SK-N-SH (cell line): Measurements from ENCODE around the gene IDH3A. TPM values are rescaled to one million over a fixed set of nuclear protein-coding genes. Genes with fewer than 3 reads are reported as not detected.

Source experiments
- CTCF ChIA-PET: fragments of 300-600, 350-600 bp; formaldehyde crosslinking; extraction: SDS; loops from one replicate; lab custom pipeline; 2021; lab: Yijun Ruan, JAX
- POLR2A ChIA-PET: fragments of 350-600 bp; sonication (Branson Sonifier 250); formaldehyde crosslinking; extraction: SDS; loops from one replicate; lab custom pipeline; 2020; ENCODE audit warnings: antibody characterized with exemption, inconsistent platforms; lab: Yijun Ruan, JAX
- DNase-seq: peaks from one replicate; pipeline ENCODE4 v3.0.0; 2012
- H2AFZ ChIP-seq: fragments of 200-600 bp; sonication (generic); 2 replicates; pipeline ENCODE4 v1.8.1; 2016; ENCODE audit warnings: antibody characterized with exemption, mild to moderate bottlenecking, low read depth
- H3F3A ChIP-seq: fragments of 200-600 bp; sonication (generic); replicated peaks from 2 replicates; pipeline ENCODE3; 2016; ENCODE audit warnings: antibody characterized with exemption, mild to moderate bottlenecking; ENCODE audit not compliant: insufficient read depth
- H3K27ac ChIP-seq, 2 experiments: fragments of 200-500 bp in 1 of 2; fragments of 200-600 bp in 1 of 2; sonication (Bioruptor generic) in 1 of 2; sonication (generic), shearing (Covaris generic) in 1 of 2; 2 replicates each; pipeline versions ENCODE4 v1.5.1 to v1.6.1; 2014 to 2016; ENCODE audit warnings: low read depth in 2 of 2, inconsistent platforms in 1 of 2, low read length in 1 of 2, mild to moderate bottlenecking in 1 of 2, mixed read lengths in 1 of 2
- H3K27me3 ChIP-seq: fragments of 200-600 bp; sonication (generic), shearing (Covaris generic); 2 replicates; pipeline ENCODE4 v1.6.1; 2016; ENCODE audit warnings: mixed run types; ENCODE audit not compliant: insufficient read depth
- H3K36me3 ChIP-seq, 2 experiments: fragments of 200-500 bp in 1 of 2; fragments of 200-600 bp in 1 of 2; sonication (Bioruptor generic) in 1 of 2; sonication (generic) in 1 of 2; replicated peaks in 1 of 2; 2 replicates each; pipeline versions ENCODE3 to v1.5.1; 2014 to 2016; ENCODE audit warnings: low read length in 1 of 2, mild to moderate bottlenecking in 1 of 2; ENCODE audit not compliant: insufficient read depth in 2 of 2, control insufficient read depth in 1 of 2
- H3K4me1 ChIP-seq, 2 experiments: fragments of 200-500 bp in 1 of 2; fragments of 200-600 bp in 1 of 2; sonication (Bioruptor generic) in 1 of 2; sonication (generic), shearing (Covaris generic) in 1 of 2; 2 replicates each; pipeline versions ENCODE4 v1.5.1 to v1.6.1; 2014 to 2016; ENCODE audit warnings: low read depth in 1 of 2, low read length in 1 of 2, mixed run types in 1 of 2; ENCODE audit not compliant: insufficient read depth in 2 of 2, control insufficient read depth in 1 of 2
- H3K4me2 ChIP-seq: fragments of 200-600 bp; sonication (generic), shearing (Covaris generic); 2 replicates; pipeline ENCODE4 v1.6.1; 2017; ENCODE audit warnings: mixed run types
- H3K4me3 ChIP-seq, 2 experiments: fragments of 200-500 bp in 1 of 2; fragments of 200-600 bp in 1 of 2; sonication (Bioruptor generic) in 1 of 2; sonication (generic), shearing (Covaris generic) in 1 of 2; 2 replicates each; pipeline versions ENCODE4 v1.5.1 to v1.8.1; 2014 to 2016; ENCODE audit warnings: low read depth in 2 of 2, inconsistent platforms in 1 of 2, low read length in 1 of 2, mild to moderate bottlenecking in 1 of 2, mixed read lengths in 1 of 2, moderate library complexity in 1 of 2
- H3K79me2 ChIP-seq: fragments of 200-600 bp; sonication (generic); 2 replicates; pipeline ENCODE4 v1.8.1; 2017; ENCODE audit warnings: mild to moderate bottlenecking; ENCODE audit not compliant: insufficient read depth
- H3K9ac ChIP-seq: fragments of 200-600 bp; sonication (generic); 2 replicates; pipeline ENCODE4 v1.6.1; 2017; ENCODE audit warnings: mixed run types
- H3K9me2 ChIP-seq: fragments of 200-600 bp; sonication (generic); 2 replicates; pipeline ENCODE4 v1.6.1; 2017; ENCODE audit warnings: mixed run types
- H3K9me3 ChIP-seq: fragments of 200-600 bp; sonication (generic); 2 replicates; pipeline ENCODE4 v1.6.1; 2017; ENCODE audit warnings: mixed run types, mild to moderate bottlenecking, moderate library complexity
- H4K20me1 ChIP-seq: fragments of 200-600 bp; sonication (generic); 2 replicates; pipeline ENCODE4 v1.6.1; 2017; ENCODE audit warnings: mild to moderate bottlenecking, mixed run types; ENCODE audit not compliant: insufficient read depth
- CTCF ChIP-seq: fragments of 200-600 bp; sonication (generic); IDR thresholded peaks from 2 replicates; pipeline ENCODE4 v1.6.1; 2017; ENCODE audit warnings: antibody characterized with exemption, mild to moderate bottlenecking, moderate library complexity
- ELF1 ChIP-seq: IDR thresholded peaks from 2 replicates; pipeline ENCODE4 v1.4.0; 2012
- FOXM1 ChIP-seq: IDR thresholded peaks from 2 replicates; pipeline ENCODE4 v1.4.0; 2012; ENCODE audit warnings: low read depth, mild to moderate bottlenecking
- JUND ChIP-seq: IDR thresholded peaks from 2 replicates; pipeline ENCODE4 v1.4.0; 2012
- RAD21 ChIP-seq: IDR thresholded peaks from 2 replicates; pipeline ENCODE4 v1.6.1; 2012; ENCODE audit warnings: mild to moderate bottlenecking, low read length
- RCOR1 ChIP-seq: fragments of 150-350 bp; IDR thresholded peaks from 2 replicates; pipeline ENCODE4 v1.6.1; 2017; ENCODE audit warnings: antibody characterized with exemption, low read length
- REST ChIP-seq: IDR thresholded peaks from 2 replicates; pipeline ENCODE4 v1.6.1; 2012; ENCODE audit warnings: mild to moderate bottlenecking, low read depth, low read length, moderate library complexity
- RXRA ChIP-seq: IDR thresholded peaks from 2 replicates; pipeline ENCODE4 v1.4.0; 2012; ENCODE audit warnings: low read depth, mild to moderate bottlenecking, borderline replicate concordance
- USF2 ChIP-seq: fragments of 150-350 bp; IDR thresholded peaks from 2 replicates; pipeline ENCODE4 v1.6.1; 2017; ENCODE audit warnings: antibody characterized with exemption, low read length, low read depth, borderline replicate concordance
- ZBTB33 ChIP-seq: IDR thresholded peaks from 2 replicates; pipeline ENCODE4 v1.4.0; 2012; ENCODE audit warnings: low read depth, borderline replicate concordance
- WGBS: methylation state at CpG from one replicate; pipeline ENCODE4 v1.1.6; 2017; ENCODE audit warnings: low lambda C conversion rate; 5-methylcytosine and 5-hydroxymethylcytosine counted together
- polyA plus RNA-seq, 3 experiments: library from polyadenylated mRNA; depleted of rRNA; stranded (reverse); fragments of >200 nt; gene quantifications; 2 replicates each; pipeline ENCODE4 v1.2.3, GENCODE V29; 2012

The IDH3A gene
- polyA plus RNA-seq, 1 of the 3 experiments (the other 2 are of a cell fraction): 33.2 TPM

GRCh38 chr15:78175330-78175729, 26.2 kb downstream of the IDH3A start:
- no peaks in the 10 kb centered on the region for H3F3A ChIP-seq
- no peak overlapping the region for H3K4me3 ChIP-seq
- DNase-seq: no peak
- POLR2A ChIA-PET: no interaction called here
- no peak overlapping the region for H3K4me2 ChIP-seq
- WGBS: 42% methylated on average over 2 of the region's 2 CpGs
- CTCF ChIA-PET: interaction anchor here (0.6 to 5.2 kb wide), 4 partner anchors 20 to 67 kb away, joined by 3 to 71 read pairs (median 10); no protein-coding TSS in a partner anchor
- no peak overlapping the region for H3K9ac ChIP-seq
- H3K9me2 ChIP-seq: no peaks in the 10 kb centered on the region
- H3K27me3 ChIP-seq: no peaks in the 10 kb centered on the region
- no peaks in the 10 kb centered on the region for H4K20me1 ChIP-seq
- no peak for TF ChIP-seq RCOR1
- TF ChIP-seq USF2: no peak
- no peak for TF ChIP-seq CTCF
- TF ChIP-seq FOXM1: no peak
- no peak for TF ChIP-seq RAD21
- TF ChIP-seq RXRA: no peak
- no peak for TF ChIP-seq ELF1
- no peak for TF ChIP-seq ZBTB33
- TF ChIP-seq JUND: no peak
- no peak for TF ChIP-seq REST
- H3K9me3 ChIP-seq: no peaks in the 10 kb centered on the region
- peaks cover 11 to 22% of the 10 kb centered on the region in 2 experiments for H3K36me3 ChIP-seq
- H3K27ac ChIP-seq: no peak overlapping the region
- no peaks in the 10 kb centered on the region for H3K79me2 ChIP-seq
- no peak overlapping the region for H2AFZ ChIP-seq
- H3K4me1 ChIP-seq: no peaks in the 10 kb centered on the region; a peak in 1 of 4 replicates
